Measurements from ENCODE around the gene LMTK2.

Gene LMTK2

GRCh38 chr7:98162758-98163157, 56.1 kb downstream of the LMTK2 start:
- TF ChIP-seq ZFX (IDR thresholded peaks at IDR 0.05) (no peak), CTCF (conservative IDR thresholded peaks at IDR 0.05) (no peak)
- no peak overlapping the region for H3K27ac ChIP-seq

GRCh38 chr7:98163269-98163668, 56.6 kb downstream of the LMTK2 start:
- H3K27ac ChIP-seq, result peak overlapping the region; percentile 13; the same call in 1 of the 2 replicates
- no peak for TF ChIP-seq CTCF (conservative IDR thresholded peaks at IDR 0.05)

GRCh38 chr7:98163704-98164494, 57.2 kb downstream of the LMTK2 start:
- peak overlapping the region; percentile 13; the same call in 1 of the 2 replicates for H3K27ac ChIP-seq
- TF ChIP-seq CTCF (conservative IDR thresholded peaks at IDR 0.05), result no peak

GRCh38 chr7:98165827-98166667, 59.4 kb downstream of the LMTK2 start:
- no peak for TF ChIP-seq ZFX (IDR thresholded peaks at IDR 0.05)
- peak; percentile 89 for TF ChIP-seq CTCF (conservative IDR thresholded peaks at IDR 0.05)

GRCh38 chr7:98166668-98166970, 60.0 kb downstream of the LMTK2 start:
- TF ChIP-seq ZFX (IDR thresholded peaks at IDR 0.05), result no peak
- TF ChIP-seq CTCF (conservative IDR thresholded peaks at IDR 0.05), result no peak
- H3K27ac ChIP-seq, result no peak overlapping the region

More at GRCh38 chr7:98165827-98166667, 59.4 kb downstream of the LMTK2 start:
- H3K27ac ChIP-seq, result no peak overlapping the region

- H3K27ac ChIP-seq, result no peak overlapping the region
- no peak for TF ChIP-seq ZFX (IDR thresholded peaks at IDR 0.05)
- TF ChIP-seq CTCF (conservative IDR thresholded peaks at IDR 0.05), result no peak
Measured at GRCh38 chr7:98167653-98168052, 61.0 kb downstream of the LMTK2 start.

Data from C4-2B (cell line).